Measurements from ENCODE around the gene NKD1.
"Not testable (repeated sequence)": the region's sequence is repeated elsewhere in the genome, so short reads cannot be mapped to it uniquely, and the experiment has no call there.

NKD1 gene, protein sequence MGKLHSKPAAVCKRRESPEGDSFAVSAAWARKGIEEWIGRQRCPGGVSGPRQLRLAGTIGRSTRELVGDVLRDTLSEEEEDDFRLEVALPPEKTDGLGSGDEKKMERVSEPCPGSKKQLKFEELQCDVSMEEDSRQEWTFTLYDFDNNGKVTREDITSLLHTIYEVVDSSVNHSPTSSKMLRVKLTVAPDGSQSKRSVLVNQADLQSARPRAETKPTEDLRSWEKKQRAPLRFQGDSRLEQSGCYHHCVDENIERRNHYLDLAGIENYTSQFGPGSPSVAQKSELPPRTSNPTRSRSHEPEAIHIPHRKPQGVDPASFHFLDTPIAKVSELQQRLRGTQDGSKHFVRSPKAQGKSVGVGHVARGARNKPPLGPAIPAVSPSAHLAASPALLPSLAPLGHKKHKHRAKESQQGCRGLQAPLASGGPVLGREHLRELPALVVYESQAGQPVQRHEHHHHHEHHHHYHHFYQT

DNA sequence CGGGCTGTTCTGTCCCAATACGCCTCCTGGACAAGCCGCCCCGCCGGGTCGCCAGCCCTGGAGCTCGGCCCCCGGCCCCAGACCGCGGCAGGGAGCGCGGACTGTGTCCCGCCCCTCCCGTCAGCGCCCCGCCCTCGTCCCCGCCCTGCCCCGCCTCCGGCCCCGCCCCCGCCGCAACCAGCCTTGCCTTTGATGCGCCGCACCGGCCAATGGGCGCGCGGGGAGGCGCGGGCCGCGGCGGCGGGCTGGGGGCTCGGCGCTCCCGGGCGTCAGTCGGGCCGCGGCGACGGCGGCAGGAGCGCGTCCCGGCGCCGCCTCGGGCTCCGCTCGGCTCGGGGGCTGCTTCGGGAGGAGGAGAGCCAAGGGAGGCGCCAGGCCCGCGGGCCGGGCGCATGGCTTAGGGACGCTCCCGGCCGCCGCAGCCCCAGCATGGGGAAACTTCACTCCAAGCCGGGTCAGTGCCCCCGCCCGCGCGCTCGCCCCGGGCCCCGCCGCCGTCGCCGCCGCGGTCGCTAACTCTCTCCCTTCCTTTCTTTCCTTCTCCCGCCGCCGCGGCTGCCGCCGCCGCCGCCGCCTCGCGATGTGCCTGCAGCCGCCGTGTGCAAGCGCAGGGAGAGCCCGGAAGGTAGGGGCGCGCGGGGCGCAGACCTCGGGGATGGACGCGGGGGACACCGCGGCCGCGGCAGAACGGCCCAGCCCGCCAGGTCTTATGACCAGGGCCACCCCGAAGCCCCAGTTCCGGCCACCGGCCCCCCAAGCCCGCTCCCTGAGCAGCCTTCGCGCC lies at the start of gene NKD1:
Gene NKD1, plus strand, starts transcription at position 272 of the 784 bp plus-strand sequence. Its CDS starts 158 bp downstream, at position 430.
- no peaks in the 10 kb centered on the region for H3K9me3 ChIP-seq (ENCODE audit: control insufficient read depth, insufficient read depth, low read length)
- H3K36me3 ChIP-seq (ENCODE audit: control insufficient read depth, insufficient read depth, low read length), result no peaks in the 10 kb centered on the region
- no peaks in the 10 kb centered on the region for H3K4me1 ChIP-seq (ENCODE audit: control insufficient read depth, insufficient read depth, low read length)
- peak within 1 kb of the TSS; percentile 71 for H3K4me3 ChIP-seq (ENCODE audit: low read depth, low read length)
- H3K9ac ChIP-seq (ENCODE audit: low read depth, low read length), result no peak within 1 kb of the TSS
- H3K27me3 ChIP-seq (ENCODE audit: control insufficient read depth, insufficient read depth, low read length), result peaks cover 48% of the 10 kb centered on the region

DNA sequence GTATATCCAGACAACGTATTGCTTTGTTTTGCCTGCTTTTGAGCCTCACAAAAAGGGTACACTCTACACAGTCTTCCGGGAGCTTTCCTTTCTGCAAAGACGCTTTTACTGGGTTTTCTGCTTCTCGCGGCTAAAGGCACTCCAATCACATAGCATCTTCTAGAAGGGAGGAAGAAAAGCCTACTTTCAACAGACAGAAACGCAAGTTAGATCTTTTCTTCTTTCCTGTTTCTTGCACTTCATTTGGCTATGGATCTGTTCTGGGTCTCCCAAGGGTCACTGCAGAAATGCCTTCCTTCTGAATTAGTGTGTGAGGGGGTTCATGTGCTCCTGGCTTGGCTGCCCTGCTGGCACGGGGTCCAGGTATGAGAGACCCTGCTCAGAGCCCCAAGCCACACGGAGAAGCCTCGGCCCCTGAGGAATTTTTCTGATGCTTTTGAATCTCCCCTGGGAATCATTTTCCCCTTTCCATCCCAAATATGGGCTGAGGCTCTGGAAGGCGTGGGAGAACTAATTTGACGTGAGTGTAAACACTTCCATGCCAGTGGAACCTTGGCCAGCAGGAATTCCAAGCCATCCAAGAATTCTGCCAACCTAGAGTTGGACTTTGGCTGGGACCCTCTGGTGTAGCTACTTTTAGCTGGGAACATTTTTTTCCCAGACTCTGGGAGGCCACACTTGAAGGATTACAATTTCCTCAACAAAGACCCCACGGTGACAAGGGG lies 49.6 kb upstream of the NKD1 start:
- H3K4me1 ChIP-seq (ENCODE audit: control insufficient read depth, insufficient read depth, low read length), result no peaks in the 10 kb centered on the region
- H3K9ac ChIP-seq (ENCODE audit: low read depth, low read length), result no peak overlapping the region
- no peaks in the 10 kb centered on the region for H3K27me3 ChIP-seq (ENCODE audit: control insufficient read depth, insufficient read depth, low read length)
- H3K9me3 ChIP-seq (ENCODE audit: control insufficient read depth, insufficient read depth, low read length), result no peaks in the 10 kb centered on the region
- H3K4me3 ChIP-seq (ENCODE audit: low read depth, low read length), result no peak overlapping the region
- H3K36me3 ChIP-seq (ENCODE audit: control insufficient read depth, insufficient read depth, low read length), result no peaks in the 10 kb centered on the region

DNA sequence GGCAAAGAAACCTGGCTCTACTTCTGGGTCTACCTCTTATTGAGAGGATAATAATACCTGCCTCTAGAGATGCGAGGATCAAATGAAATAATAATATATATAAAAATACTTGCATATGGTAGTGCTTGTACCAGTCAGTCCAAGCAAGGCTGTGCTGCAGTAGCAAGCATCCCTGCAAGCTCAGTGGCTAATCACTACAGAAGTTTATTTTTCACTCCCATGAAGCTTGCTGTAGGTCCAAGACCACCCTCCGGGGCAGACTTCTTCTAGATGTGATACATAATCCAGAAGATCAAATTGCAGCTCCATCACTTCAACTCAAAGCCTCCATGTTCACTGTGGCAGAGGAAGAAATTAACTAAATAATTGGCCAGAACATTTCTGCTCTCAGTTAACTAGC lies 48.9 kb upstream of the NKD1 start:
- H3K36me3 ChIP-seq (ENCODE audit: control insufficient read depth, insufficient read depth, low read length), result no peaks in the 10 kb centered on the region
- H3K9ac ChIP-seq (ENCODE audit: low read depth, low read length), result no peak overlapping the region
- H3K27me3 ChIP-seq (ENCODE audit: control insufficient read depth, insufficient read depth, low read length), result no peaks in the 10 kb centered on the region
- H3K4me3 ChIP-seq (ENCODE audit: low read depth, low read length), result no peak overlapping the region
- H3K9me3 ChIP-seq (ENCODE audit: control insufficient read depth, insufficient read depth, low read length), result no peaks in the 10 kb centered on the region
- H3K4me1 ChIP-seq (ENCODE audit: control insufficient read depth, insufficient read depth, low read length), result no peaks in the 10 kb centered on the region

DNA sequence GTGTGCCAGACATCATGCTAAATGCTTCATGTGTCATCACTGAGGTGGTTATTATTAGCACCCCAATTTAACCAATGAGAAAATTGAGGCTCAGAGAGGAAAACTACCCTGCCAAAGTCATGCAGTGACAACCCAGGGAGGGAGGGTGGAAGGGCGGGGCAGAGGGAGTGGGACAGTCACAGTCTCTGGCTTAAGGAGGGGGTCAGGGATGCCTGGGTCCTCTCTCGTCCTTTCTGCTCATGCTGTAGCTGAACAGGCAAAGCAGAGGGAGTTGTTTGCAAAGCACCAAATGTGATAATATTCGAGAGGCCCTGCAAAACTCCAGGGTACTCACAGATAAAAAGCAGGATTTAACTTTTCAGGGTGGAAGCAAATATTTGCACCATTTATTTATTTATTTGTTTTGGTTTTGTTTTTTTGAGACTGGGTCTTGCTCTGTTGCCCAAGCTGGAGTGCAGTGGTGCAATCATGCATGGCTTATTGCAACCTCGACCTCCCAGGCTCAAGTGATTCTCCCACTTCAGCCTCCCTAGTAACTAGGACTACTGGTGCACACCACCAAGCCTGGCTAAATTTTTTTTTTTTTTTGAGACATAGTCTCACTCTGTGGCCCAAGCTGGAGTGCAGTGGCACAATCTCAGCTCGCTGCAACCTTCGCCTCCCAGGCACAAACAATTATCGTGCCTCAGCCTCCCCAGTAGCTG lies 47.9 kb upstream of the NKD1 start:
- H3K36me3 ChIP-seq (ENCODE audit: control insufficient read depth, insufficient read depth, low read length), result no peaks in the 10 kb centered on the region
- no peaks in the 10 kb centered on the region for H3K9me3 ChIP-seq (ENCODE audit: control insufficient read depth, insufficient read depth, low read length)
- H3K27me3 ChIP-seq (ENCODE audit: control insufficient read depth, insufficient read depth, low read length), result no peaks in the 10 kb centered on the region
- no peaks in the 10 kb centered on the region for H3K4me1 ChIP-seq (ENCODE audit: control insufficient read depth, insufficient read depth, low read length)
- no peak overlapping the region for H3K4me3 ChIP-seq (ENCODE audit: low read depth, low read length)
- no peak overlapping the region for H3K9ac ChIP-seq (ENCODE audit: low read depth, low read length)

DNA sequence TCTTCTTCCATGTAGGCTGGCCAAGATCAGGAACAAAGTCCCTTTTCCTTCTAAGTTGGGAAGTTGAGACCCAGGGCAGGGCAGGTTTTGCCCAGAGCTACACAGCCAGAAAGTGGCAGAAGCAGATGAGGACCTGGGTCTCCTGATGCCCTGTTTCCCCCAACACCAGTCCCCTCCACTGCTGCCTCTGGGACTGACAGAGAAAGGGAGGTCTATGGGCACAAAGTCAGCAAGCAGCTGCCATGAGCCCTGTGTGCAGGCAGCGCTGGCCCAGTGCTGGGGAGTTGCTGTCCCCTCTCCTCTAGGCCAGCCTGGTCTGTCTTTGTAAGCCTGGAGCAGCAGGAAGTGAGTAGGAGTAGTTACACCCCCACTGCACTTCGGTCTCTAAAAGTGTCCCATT lies 46.9 kb upstream of the NKD1 start:
- H3K36me3 ChIP-seq (ENCODE audit: control insufficient read depth, insufficient read depth, low read length), result no peaks in the 10 kb centered on the region
- H3K9me3 ChIP-seq (ENCODE audit: control insufficient read depth, insufficient read depth, low read length), result no peaks in the 10 kb centered on the region
- H3K4me3 ChIP-seq (ENCODE audit: low read depth, low read length), result no peak overlapping the region
- no peak overlapping the region for H3K9ac ChIP-seq (ENCODE audit: low read depth, low read length)
- no peaks in the 10 kb centered on the region for H3K27me3 ChIP-seq (ENCODE audit: control insufficient read depth, insufficient read depth, low read length)
- H3K4me1 ChIP-seq (ENCODE audit: control insufficient read depth, insufficient read depth, low read length), result peaks cover 3% of the 10 kb centered on the region

DNA sequence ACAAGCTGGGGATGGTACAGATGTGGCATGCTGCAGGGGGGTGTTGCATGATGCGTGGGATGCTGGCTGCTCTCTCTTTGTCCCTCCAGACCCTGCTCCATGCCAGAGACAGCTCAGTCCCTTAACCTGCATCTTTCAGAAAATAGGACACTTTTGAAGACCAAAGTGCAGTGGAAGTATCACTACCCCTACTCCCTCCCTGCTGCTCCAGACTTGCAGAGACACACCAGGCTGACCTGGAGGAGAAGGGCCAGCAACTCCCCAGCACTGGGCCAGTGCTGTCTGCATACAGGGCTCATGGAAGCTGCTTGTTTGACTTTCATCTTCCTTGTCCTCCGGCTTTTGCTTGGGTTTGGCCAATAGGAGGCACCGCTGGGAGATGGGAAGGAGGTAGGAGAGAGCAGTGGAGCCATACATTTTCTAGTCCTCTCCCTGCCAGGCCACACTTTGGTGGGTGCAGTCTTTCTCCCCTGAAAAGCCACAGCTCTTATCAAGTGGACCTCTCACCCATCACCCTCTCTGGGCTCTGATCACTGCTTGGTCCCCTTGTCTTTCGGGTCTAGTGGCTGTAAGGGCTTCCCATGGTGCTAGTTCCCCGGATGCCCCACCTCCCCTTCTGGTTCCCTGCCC lies 46.1 kb upstream of the NKD1 start:
- Histone ChIP-seq H3K4me3 (ENCODE audit: low read depth, low read length) (no peak overlapping the region), H3K9ac (ENCODE audit: low read depth, low read length) (no peak overlapping the region), H3K27me3 (ENCODE audit: control insufficient read depth, insufficient read depth, low read length) (no peaks in the 10 kb centered on the region), H3K4me1 (ENCODE audit: control insufficient read depth, insufficient read depth, low read length) (peaks cover 3% of the 10 kb centered on the region), H3K36me3 (ENCODE audit: control insufficient read depth, insufficient read depth, low read length) (no peaks in the 10 kb centered on the region), H3K9me3 (ENCODE audit: control insufficient read depth, insufficient read depth, low read length) (no peaks in the 10 kb centered on the region)

DNA sequence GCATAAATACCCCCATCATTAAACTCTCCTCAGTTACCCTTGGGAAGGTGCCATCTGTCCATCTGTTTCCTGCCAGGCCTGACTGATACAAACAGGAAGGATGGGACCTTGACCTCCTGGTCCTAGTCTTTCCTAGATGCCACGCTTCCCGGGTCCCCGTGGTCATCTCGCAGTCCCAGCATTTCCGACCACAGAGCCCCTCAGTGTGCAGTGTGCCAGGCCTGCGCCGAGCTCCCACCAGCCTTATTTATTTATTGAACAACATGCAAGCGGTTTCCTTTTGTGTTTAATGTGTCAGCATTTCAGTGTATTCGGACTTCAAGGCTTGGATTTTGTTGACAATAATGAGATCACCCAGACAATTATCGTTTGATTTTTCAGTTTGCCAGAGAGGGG lies 45.6 kb upstream of the NKD1 start:
- Histone ChIP-seq H3K27me3 (ENCODE audit: control insufficient read depth, insufficient read depth, low read length) (no peaks in the 10 kb centered on the region), H3K9me3 (ENCODE audit: control insufficient read depth, insufficient read depth, low read length) (no peaks in the 10 kb centered on the region), H3K36me3 (ENCODE audit: control insufficient read depth, insufficient read depth, low read length) (no peaks in the 10 kb centered on the region), H3K4me3 (ENCODE audit: low read depth, low read length) (no peak overlapping the region), H3K4me1 (ENCODE audit: control insufficient read depth, insufficient read depth, low read length) (peaks cover 3% of the 10 kb centered on the region), H3K9ac (ENCODE audit: low read depth, low read length) (no peak overlapping the region)

DNA sequence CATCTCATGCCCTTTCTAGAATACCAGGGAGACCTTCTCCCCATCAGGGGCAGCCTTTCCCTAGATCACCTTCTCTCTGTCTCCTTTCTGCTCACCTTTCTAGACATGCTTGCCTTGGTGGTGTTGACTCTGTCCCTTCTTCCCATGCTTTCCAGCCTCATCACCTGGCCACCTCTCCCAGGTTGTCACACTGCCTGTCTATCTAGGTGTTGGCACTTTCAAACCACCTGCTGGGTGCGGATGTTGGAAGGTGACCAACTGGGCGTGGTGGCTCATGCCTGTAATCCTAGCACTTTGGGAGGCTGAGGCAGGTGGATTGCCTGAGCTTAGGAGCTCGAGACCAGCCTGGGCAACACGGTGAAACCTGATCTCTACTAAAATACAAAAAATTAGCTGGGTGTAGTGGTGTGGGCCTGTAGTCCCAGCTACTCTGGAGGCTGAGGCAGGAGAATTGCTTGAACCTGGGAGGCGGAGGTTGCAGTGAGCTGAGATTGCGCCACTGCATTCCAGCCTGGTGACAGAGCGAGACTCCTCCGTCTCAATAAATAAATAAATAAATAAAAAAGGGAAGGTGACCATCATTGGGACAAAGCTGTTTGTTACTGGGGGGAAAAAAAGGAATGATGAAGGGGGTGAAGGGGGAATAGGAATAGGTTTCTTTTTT lies 44.2 kb upstream of the NKD1 start:
- H3K27me3 ChIP-seq (ENCODE audit: control insufficient read depth, insufficient read depth, low read length); H3K9ac ChIP-seq (ENCODE audit: low read depth, low read length); H3K4me1 ChIP-seq (ENCODE audit: control insufficient read depth, insufficient read depth, low read length); H3K9me3 ChIP-seq (ENCODE audit: control insufficient read depth, insufficient read depth, low read length); H3K4me3 ChIP-seq (ENCODE audit: low read depth, low read length); H3K36me3 ChIP-seq (ENCODE audit: control insufficient read depth, insufficient read depth, low read length): not testable (repeated sequence)

DNA sequence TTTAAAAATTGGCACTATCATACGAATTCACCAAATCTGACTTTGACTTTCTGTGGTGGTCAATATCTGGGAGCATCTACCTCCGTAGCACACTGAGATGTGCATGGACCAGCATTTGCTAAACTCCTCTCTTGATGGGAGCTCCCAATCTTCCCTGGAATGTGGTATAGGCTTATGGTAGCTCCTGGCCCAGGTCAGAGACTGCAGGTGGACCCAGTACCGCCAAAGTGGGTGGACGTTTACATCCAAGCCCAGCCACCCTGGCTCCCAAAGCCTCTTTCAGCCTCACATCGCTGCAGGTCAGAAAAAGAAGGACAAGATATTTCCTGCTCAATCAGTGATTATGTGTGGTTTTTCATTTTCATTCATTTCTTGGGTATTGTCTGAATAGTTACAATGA lies 43.1 kb upstream of the NKD1 start:
- Histone ChIP-seq H3K27me3 (ENCODE audit: control insufficient read depth, insufficient read depth, low read length) (no peaks in the 10 kb centered on the region), H3K4me1 (ENCODE audit: control insufficient read depth, insufficient read depth, low read length) (peaks cover 3% of the 10 kb centered on the region), H3K9ac (ENCODE audit: low read depth, low read length) (no peak overlapping the region), H3K36me3 (ENCODE audit: control insufficient read depth, insufficient read depth, low read length) (no peaks in the 10 kb centered on the region), H3K9me3 (ENCODE audit: control insufficient read depth, insufficient read depth, low read length) (no peaks in the 10 kb centered on the region), H3K4me3 (ENCODE audit: low read depth, low read length) (no peak overlapping the region)

DNA sequence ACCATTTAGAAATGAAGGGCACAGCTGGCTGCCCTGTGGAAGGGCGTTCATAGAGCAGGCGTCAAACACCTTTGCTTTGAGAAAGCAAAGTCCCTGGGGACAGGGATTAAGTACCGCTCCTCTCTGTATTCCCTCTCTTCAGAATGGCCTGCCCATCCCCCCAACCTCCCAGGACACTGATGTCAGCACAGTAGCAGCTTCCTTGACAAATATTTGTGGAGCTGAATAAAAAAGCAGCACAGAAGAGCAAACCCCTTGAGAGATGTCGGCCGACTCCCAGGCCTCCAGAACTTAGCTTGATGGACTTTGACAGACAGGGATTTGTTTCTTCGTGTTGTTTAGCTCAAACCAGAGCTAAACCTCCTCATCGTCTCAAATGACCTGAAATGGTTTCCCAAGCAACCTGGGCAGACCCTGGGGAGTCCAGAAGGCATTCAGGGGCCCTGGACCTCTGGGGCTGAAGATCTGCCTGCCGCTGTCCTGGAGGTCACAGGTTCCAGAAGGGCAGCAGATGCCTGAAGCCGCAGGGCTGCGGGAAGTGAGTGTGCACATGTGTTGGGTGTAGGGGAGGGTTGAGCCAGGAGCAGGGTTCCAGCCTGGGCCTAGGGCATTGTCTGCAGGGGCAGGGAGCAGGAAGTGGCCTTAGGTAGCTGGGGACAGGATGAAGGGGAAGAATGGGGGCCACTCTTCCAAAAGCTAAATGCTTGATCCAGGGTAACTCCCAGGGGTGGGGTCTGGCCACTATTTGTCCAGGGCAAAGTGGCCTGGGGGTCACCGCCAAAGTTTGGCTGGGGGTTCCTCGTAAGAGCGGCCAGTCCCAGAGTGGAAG lies 42.3 kb upstream of the NKD1 start:
- H3K9me3 ChIP-seq (ENCODE audit: control insufficient read depth, insufficient read depth, low read length), result no peaks in the 10 kb centered on the region

More for the DNA sequence above, 42.3 kb upstream of the NKD1 start:
- no peaks in the 10 kb centered on the region for H3K27me3 ChIP-seq (ENCODE audit: control insufficient read depth, insufficient read depth, low read length)
- peaks cover 3% of the 10 kb centered on the region for H3K4me1 ChIP-seq (ENCODE audit: control insufficient read depth, insufficient read depth, low read length)
- no peaks in the 10 kb centered on the region for H3K36me3 ChIP-seq (ENCODE audit: control insufficient read depth, insufficient read depth, low read length)
- H3K9ac ChIP-seq (ENCODE audit: low read depth, low read length), result no peak overlapping the region
- H3K4me3 ChIP-seq (ENCODE audit: low read depth, low read length), result no peak overlapping the region
